Transverse colon (tissue), 4 donors: ENCODE results near the gene BIRC6. TPM values are rescaled to one million over a fixed set of nuclear protein-coding genes. Genes with fewer than 3 reads are reported as not detected.
A peak's percentile ranks its signal among the peaks of the same experiment; 100 is the strongest.

ENCODE experiments used
- DNase-seq: peaks from one replicate; pipeline ENCODE4 v3.0.0-alpha.2; 2019
- H3K27ac ChIP-seq, 4 donors: fragments of 200-600 bp; sonication (generic); 2 replicates each; pipeline ENCODE4 v1.5.1; 2016 to 2018; ENCODE audit warnings: inconsistent platforms in 4 of 4
- H3K27me3 ChIP-seq: fragments of 200-600 bp; sonication (generic); 2 replicates; pipeline ENCODE4 v1.5.1; 2017; ENCODE audit warnings: inconsistent platforms
- H3K36me3 ChIP-seq, 4 donors: fragments of 200-600 bp; sonication (generic); 2 replicates each; pipeline ENCODE4 v1.5.1; 2017 to 2019; ENCODE audit warnings: inconsistent platforms in 4 of 4
- H3K4me1 ChIP-seq, 4 donors: fragments of 200-600 bp; sonication (generic); 2 replicates each; pipeline ENCODE4 v1.5.1; 2017 to 2020; ENCODE audit warnings: inconsistent platforms in 4 of 4
- H3K4me3 ChIP-seq, 4 donors: fragments of 200-600 bp; sonication (generic); 1 replicate in 1 of 4; 2 replicates in 3 of 4; pipeline versions ENCODE4 v1.5.1 to v1.6.1; 2017 to 2019; ENCODE audit warnings: inconsistent platforms in 4 of 4
- H3K9me3 ChIP-seq, 2 donors: fragments of 200-600 bp; sonication (generic); 2 replicates each; pipeline ENCODE4 v1.5.1; 2017 to 2019; ENCODE audit warnings: inconsistent platforms in 2 of 2
- EP300 ChIP-seq: sonication (generic); formaldehyde crosslinking; IDR thresholded peaks from one replicate; pipeline ENCODE4 v1.6.1; 2017; ENCODE audit warnings: antibody characterized with exemption, low read depth
- POLR2A ChIP-seq: fragments of 450-650 bp; IDR thresholded peaks from one replicate; pipeline ENCODE4 v1.6.1; 2016; ENCODE audit warnings: antibody characterized with exemption, mild to moderate bottlenecking, moderate library complexity
- POLR2AphosphoS5 ChIP-seq, 3 donors: sonication (generic); formaldehyde crosslinking; IDR thresholded peaks; one replicate each; pipeline ENCODE4 v1.6.1; 2016; ENCODE audit warnings: antibody characterized with exemption in 3 of 3
- WGBS, 2 donors: methylation state at CpG; one replicate each; pipeline ENCODE4 v1.1.5; 2018; ENCODE audit warnings: low coverage in 1 of 2; 5-methylcytosine and 5-hydroxymethylcytosine counted together
- in situ Hi-C, 4 donors: fragments of 200-750 bp; cut with MboI; loops; one replicate each; pipeline versions ENCODE4 v1.15.0 to v1.15.1; 2017; ENCODE audit warnings: low sequenced_read_pairs in 3 of 4, low pct_ligation_motif_present in 1 of 4, low pct_unique_long_range_greater_than_20kb in 1 of 4
- intact Hi-C: fragments of 100-400 bp; cut with DNase I; formaldehyde crosslinking; loops from one replicate; pipeline ENCODE4 v1.15.1; 2023; ENCODE audit warnings: low total_unique reads
- total RNA-seq, 4 donors: library from RNA; depleted of rRNA; stranded (reverse); fragments of >200 nt; gene quantifications; one replicate each; pipeline ENCODE4 v1.1.0, GENCODE V29; 2016
- TF ChIP-seq, protein P1 (sequence below), 5 experiments: fragments of 200-600 bp in 3 of 5; fragments of 450-650 bp in 2 of 5; sonication (generic) in 3 of 5; IDR thresholded peaks; 1 replicate in 2 of 5; 2 replicates in 3 of 5; pipeline ENCODE4 v1.5.1; 2016 to 2017; ENCODE audit warnings: antibody characterized with exemption in 5 of 5, inconsistent platforms in 3 of 5, mild to moderate bottlenecking in 2 of 5, moderate library complexity in 1 of 5

The BIRC6 gene
- total RNA-seq, 4 donors from 2014 or later: 131 to 337 (median 219) TPM

DNA sequence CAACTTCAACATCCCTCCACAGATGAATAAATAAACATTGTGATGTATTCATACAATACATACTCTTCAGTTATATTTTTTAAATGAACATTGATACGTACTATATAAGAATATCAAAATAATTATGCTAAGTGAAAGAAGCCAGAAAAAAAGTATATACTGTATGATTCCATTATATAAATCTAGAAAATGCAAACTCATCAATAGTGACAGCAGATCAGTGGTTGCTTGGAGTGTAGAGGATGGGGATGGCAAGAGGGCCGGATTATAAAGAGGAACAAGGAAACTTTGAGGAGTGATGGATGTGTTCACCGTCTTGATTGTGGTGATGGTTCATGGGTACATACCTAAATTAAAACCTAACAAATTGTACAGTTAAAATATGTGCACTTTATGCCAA is 268.0 kb downstream of the BIRC6 start:
- Histone ChIP-seq H3K27ac (no peak overlapping the region), H3K4me1 (peaks cover 8 to 27% (median 10%) of the 10 kb centered on the region in 4 donors), H3K9me3 (no peaks in the 10 kb centered on the region), H3K27me3 (no peaks in the 10 kb centered on the region), H3K4me3 (no peak overlapping the region), H3K36me3 (no peaks in the 10 kb centered on the region)
- no peak for DNase-seq
- in situ Hi-C loops: no loop called here
- intact Hi-C loops: no loop called here
- TF ChIP-seq EP300 (no peak), POLR2AphosphoS5 (IDR thresholded peaks at IDR 0.05) (no peak), POLR2A (no peak)
- WGBS, 2 donors: 68 to 80% methylated on average over 3 of the region's 3 CpGs

DNA sequence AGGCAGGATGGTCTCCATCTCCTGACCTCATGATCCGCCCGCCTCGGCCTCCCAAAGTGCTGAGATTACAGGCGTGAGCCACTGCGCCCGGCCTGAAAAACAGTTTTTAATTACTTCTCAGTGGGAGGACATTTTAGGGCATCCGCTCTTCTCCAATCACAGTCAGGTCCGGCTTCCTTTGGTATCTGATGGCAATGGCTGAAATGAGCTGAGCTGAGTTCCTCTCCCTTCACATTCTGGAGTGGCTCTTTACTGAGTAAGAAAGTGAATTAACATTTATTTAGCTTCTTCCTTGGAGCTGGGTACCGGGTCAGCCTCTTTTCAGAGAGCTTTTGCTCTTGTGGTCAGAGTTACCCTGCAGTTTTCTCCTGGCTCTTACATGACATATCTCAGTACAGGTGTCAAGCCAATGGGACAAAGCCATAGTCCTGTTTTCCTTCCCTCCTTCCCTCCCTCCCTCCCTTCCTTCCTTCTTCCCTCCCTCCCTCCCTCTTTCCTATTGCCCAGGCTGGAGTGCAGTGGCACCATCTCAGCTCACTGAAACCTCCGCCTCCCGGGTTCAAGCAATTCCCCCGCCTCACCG is 269.9 kb downstream of the BIRC6 start:
- Histone ChIP-seq H3K27me3 (no peaks in the 10 kb centered on the region), H3K27ac (no peak overlapping the region), H3K9me3 (no peaks in the 10 kb centered on the region), H3K36me3 (peaks cover 0 to 11% (median 0%) of the 10 kb centered on the region in 4 donors), H3K4me3 (peak overlapping the region in 1 of 4 donors; percentile 85), H3K4me1 (peaks cover 8 to 28% (median 10%) of the 10 kb centered on the region in 4 donors)
- 26 to 70% methylated on average over 3 to 13 of the region's 13 CpGs for WGBS, 2 donors
- no peak for DNase-seq
- TF ChIP-seq POLR2AphosphoS5 (IDR thresholded peaks at IDR 0.05): no peak
- in situ Hi-C loops: no loop called here
- intact Hi-C loops: no loop called here

DNA sequence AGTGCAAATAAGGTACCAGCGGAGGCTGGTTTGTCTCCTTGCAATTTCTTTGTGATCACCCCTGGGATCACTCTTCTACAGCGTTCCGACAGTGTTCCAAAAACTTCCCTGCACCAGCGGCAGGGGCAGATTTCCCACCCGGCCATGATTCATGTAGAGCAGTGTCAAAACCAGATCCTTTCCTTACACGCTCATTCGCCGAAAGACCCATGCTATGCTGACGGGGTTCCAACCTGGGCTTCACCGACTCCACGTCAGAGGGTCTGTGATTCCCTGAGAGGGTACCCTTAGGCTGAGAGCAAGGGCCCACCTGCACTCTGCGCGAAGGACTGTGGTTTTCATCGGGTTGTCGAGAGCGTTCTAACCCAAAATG is 270.6 kb downstream of the BIRC6 start:
- TF ChIP-seq POLR2AphosphoS5 (IDR thresholded peaks at IDR 0.05): no peak
- TF ChIP-seq, protein P1, sequence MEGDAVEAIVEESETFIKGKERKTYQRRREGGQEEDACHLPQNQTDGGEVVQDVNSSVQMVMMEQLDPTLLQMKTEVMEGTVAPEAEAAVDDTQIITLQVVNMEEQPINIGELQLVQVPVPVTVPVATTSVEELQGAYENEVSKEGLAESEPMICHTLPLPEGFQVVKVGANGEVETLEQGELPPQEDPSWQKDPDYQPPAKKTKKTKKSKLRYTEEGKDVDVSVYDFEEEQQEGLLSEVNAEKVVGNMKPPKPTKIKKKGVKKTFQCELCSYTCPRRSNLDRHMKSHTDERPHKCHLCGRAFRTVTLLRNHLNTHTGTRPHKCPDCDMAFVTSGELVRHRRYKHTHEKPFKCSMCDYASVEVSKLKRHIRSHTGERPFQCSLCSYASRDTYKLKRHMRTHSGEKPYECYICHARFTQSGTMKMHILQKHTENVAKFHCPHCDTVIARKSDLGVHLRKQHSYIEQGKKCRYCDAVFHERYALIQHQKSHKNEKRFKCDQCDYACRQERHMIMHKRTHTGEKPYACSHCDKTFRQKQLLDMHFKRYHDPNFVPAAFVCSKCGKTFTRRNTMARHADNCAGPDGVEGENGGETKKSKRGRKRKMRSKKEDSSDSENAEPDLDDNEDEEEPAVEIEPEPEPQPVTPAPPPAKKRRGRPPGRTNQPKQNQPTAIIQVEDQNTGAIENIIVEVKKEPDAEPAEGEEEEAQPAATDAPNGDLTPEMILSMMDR (IDR thresholded peaks at IDR 0.05): peak; percentile 8 to 34 (median 20)
- Histone ChIP-seq H3K4me1 (peaks cover 8 to 29% (median 10%) of the 10 kb centered on the region in 4 donors), H3K36me3 (peaks cover 0 to 18% (median 2%) of the 10 kb centered on the region in 4 donors), H3K4me3 (peak overlapping the region; percentile 46 to 85 (median 70)), H3K27me3 (no peaks in the 10 kb centered on the region), H3K27ac (peak overlapping the region; percentile 65 to 81 (median 76)), H3K9me3 (no peaks in the 10 kb centered on the region)
- 3% methylated on average over 16 of the region's 16 CpGs; no CpG with 5 or more reads in 1 of the 2 donors for WGBS, 2 donors
- peak; percentile 36 for DNase-seq
- intact Hi-C loops: no loop called here
- in situ Hi-C loops: no loop called here

DNA sequence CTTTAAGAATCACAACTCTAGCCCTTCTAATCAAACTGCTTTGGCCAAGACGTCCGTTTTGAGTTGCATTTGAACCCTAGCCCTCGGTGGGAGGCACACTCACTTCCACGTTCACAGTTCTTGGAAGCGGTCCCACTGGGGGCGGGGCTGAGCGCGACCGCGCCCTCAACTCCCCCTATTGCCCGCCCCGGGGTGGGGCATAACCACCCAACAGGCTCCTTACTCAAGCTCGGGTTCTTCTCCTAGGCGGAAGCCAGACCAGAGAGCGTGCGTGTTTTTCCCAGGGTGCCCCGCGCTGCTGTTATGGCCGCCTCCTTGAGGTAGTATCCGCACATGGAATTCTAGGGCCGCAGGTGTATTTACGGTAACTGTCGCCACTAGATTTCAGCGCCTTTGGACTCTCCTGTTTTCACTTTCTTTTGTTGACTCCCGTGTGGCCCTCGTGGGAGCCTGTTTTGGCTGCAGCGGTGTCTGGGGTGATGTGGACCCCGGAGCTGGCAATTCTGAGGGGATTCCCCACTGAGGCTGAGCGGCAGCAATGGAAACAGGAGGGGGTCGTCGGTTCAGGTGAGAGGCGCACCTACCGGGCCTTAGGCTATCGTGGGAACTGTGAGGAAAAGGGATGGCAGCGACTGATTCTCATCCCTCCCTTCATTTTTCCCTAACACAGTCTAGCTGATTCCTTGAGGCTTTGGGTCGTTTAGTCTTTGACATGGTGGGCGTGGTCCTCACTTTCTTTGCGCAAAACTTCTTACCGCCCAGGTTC is 271.2 kb downstream of the BIRC6 start, which contains the start of gene TTC27:
TTC27 (plus strand) TSS at position 237 of the 766 bp plus-strand sequence; CDS start at position 480, 243 bp downstream.
- peaks cover 8 to 27% (median 10%) of the 10 kb centered on the region in 4 donors for H3K4me1 ChIP-seq

More for the DNA sequence above, 271.2 kb downstream of the BIRC6 start, which contains the start of gene TTC27:
- 0 to 1% methylated on average over 4 to 39 of the region's 39 CpGs for WGBS, 2 donors
- H3K4me3 ChIP-seq: peak within 1 kb of the TSS; percentile 46 to 85 (median 70)
- H3K27ac ChIP-seq: peak within 1 kb of the TSS; percentile 65 to 81 (median 76)
- TF ChIP-seq EP300 (no peak), POLR2A (no peak), POLR2AphosphoS5 (IDR thresholded peaks at IDR 0.05) (peak in 2 of 3 donors; percentile 38 to 61)
- TF ChIP-seq, protein P1 (IDR thresholded peaks at IDR 0.05): peak in 1 of 5 experiments; percentile 7
- no peaks in the 10 kb centered on the region for H3K9me3 ChIP-seq
- in situ Hi-C loops (no loop called here), intact Hi-C loops (no loop called here)
- no peaks in the 10 kb centered on the region for H3K27me3 ChIP-seq
- peaks cover 0 to 24% (median 2%) of the 10 kb centered on the region in 4 donors for H3K36me3 ChIP-seq
- peak; percentile 96 for DNase-seq
